HepG2 (cell line): ENCODE data around the gene RNF123. TPM values are rescaled to one million over a fixed set of nuclear protein-coding genes. Genes with fewer than 3 reads are reported as not detected.
"Not testable (repeated sequence)": the region's sequence is repeated elsewhere in the genome, so short reads cannot be mapped to it uniquely, and the experiment has no call there.

Experiments
- ELF1 ChIP-seq: sonication (generic); formaldehyde crosslinking; IDR thresholded peaks from 2 replicates; pipeline ENCODE4 v1.4.0; 2020; ENCODE audit warnings: missing genetic modification reagents
- KMT2A ChIP-seq: sonication (generic); formaldehyde crosslinking; IDR thresholded peaks from 2 replicates; pipeline ENCODE4 v1.4.0; 2020; ENCODE audit warnings: missing genetic modification reagents
- LCORL ChIP-seq, 2 experiments: fragments of 450-650 bp in 1 of 2; sonication (generic) in 1 of 2; formaldehyde crosslinking in 1 of 2; IDR thresholded peaks; 2 replicates each; pipeline versions ENCODE4 v1.5.0 to v1.6.1; 2017 to 2020; ENCODE audit warnings: antibody characterized with exemption in 1 of 2, missing genetic modification reagents in 1 of 2
- MYC ChIP-seq: sonication (generic); formaldehyde crosslinking; IDR thresholded peaks from 2 replicates; pipeline ENCODE4 v1.9.0; 2021; ENCODE audit warnings: missing genetic modification reagents, borderline replicate concordance
- POLR2AphosphoS5 ChIP-seq: IDR thresholded peaks from 2 replicates; pipeline ENCODE4 v1.6.1; 2012; ENCODE audit warnings: low read depth, low read length
- PPARG ChIP-seq: conservative IDR thresholded peaks from 2 replicates; pipeline ENCODE4 v1.6.1; 2016; ENCODE audit warnings: missing biosample characterization, missing genetic modification reagents
- TP53 ChIP-seq: sonication (generic); formaldehyde crosslinking; conservative IDR thresholded peaks from 2 replicates; pipeline ENCODE4 v1.4.0; 2020; ENCODE audit warnings: missing genetic modification reagents
- YEATS4 ChIP-seq: sonication (generic); formaldehyde crosslinking; IDR thresholded peaks from 2 replicates; pipeline ENCODE4 v1.4.0; 2020; ENCODE audit warnings: missing genetic modification reagents, borderline replicate concordance
- ZNF558 ChIP-seq: sonication (generic); formaldehyde crosslinking; IDR thresholded peaks from 2 replicates; pipeline ENCODE4 v1.9.0; 2022; ENCODE audit warnings: mild to moderate bottlenecking, missing genetic modification reagents, borderline replicate concordance
- ZNF614 ChIP-seq: IDR thresholded peaks from 2 replicates; pipeline ENCODE4 v1.6.1; 2018; ENCODE audit warnings: missing biosample characterization, missing genetic modification reagents, inconsistent platforms, borderline replicate concordance
- polyA plus RNA-seq, 8 experiments: library from polyadenylated mRNA; depleted of rRNA in 3 of 8; stranded (reverse) in 7 of 8; unstranded in 1 of 8; fragments of >200 nt; fragmentation: Illumina TruSeq in 4 of 8; extraction: Trizol in 4 of 8; gene quantifications; 2 replicates each; pipeline versions ENCODE4 v1.2.1 to v1.2.3, GENCODE V29; 2011 to 2016; ENCODE audit warnings: low read depth in 4 of 8, missing spikeins in 1 of 8, mixed read lengths in 1 of 8; ENCODE audit not compliant: insufficient read depth in 1 of 8
- total RNA-seq, 5 experiments: library from RNA; depleted of rRNA; stranded (reverse); fragments of >200 nt; fragmentation: Illumina TruSeq; extraction: Trizol; gene quantifications; 2 replicates each; pipeline ENCODE4 v1.2.3, GENCODE V29; 2016; ENCODE audit warnings: low read depth in 1 of 5
- TF ChIP-seq, protein P1 (sequence below): sonication (generic); formaldehyde crosslinking; IDR thresholded peaks from 2 replicates; pipeline ENCODE4 v1.5.0; 2020; ENCODE audit warnings: missing genetic modification reagents
- TF ChIP-seq, protein P2 (sequence below): sonication (generic); formaldehyde crosslinking; conservative IDR thresholded peaks from 2 replicates; pipeline ENCODE4 v1.4.0; 2020; ENCODE audit warnings: missing genetic modification reagents
- TF ChIP-seq, protein P3 (sequence below): sonication (generic); formaldehyde crosslinking; IDR thresholded peaks from 2 replicates; pipeline ENCODE4 v1.4.0; 2020; ENCODE audit warnings: missing genetic modification reagents
- TF ChIP-seq, protein P4 (sequence below): sonication (generic); formaldehyde crosslinking; IDR thresholded peaks from 2 replicates; pipeline ENCODE4 v1.5.0; 2020; ENCODE audit warnings: mild to moderate bottlenecking, missing genetic modification reagents, borderline replicate concordance
- TF ChIP-seq, protein P5 (sequence below): sonication (generic); formaldehyde crosslinking; IDR thresholded peaks from 2 replicates; pipeline ENCODE4 v1.5.0; 2020; ENCODE audit warnings: missing genetic modification reagents
- TF ChIP-seq, protein P6 (sequence below): fragments of 450-650 bp; IDR thresholded peaks from 2 replicates; pipeline ENCODE4 v1.6.1; 2016

Gene RNF123
- total and polyA plus RNA-seq, 2 of the 13 experiments (the other 11 are each of a cell fraction or from before 2014, with no cell fraction given): 29.9 to 82.2 TPM

DNA sequence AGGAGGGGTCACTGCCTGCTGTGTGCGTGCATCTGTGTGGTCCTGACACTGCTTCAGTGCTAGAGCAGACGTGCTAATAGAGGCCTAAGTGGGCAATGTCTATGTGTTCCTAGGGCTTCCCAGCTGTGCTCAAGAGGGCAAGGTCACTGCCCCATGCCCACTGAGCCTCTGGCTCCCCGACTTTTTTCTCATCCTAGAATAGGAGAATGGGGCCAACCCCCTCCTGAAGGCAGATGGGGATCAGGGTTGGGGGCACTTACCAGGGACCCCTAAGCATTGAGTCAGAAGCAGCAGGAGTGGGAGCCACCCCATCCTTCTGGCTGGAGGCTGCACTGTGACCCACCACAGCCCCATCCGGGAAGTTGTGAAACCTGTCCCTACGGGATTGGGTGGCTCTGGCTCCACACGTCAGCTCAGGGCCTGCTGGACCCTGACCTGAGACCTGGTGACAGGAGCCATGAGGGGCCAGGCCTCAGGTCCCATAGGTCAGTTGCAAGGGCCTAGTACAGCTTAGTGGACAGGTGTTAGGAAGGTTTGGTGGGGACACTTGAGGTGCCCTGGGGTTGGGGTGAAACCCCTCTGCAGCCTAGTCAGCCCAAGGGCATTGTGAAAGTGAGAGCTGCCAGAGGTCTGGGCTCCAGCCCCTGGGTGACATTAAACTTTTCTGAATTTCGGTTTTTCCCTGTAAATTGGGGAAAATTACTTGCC is 865 bp upstream of the RNF123 start (continued):
- TF ChIP-seq, protein P1, sequence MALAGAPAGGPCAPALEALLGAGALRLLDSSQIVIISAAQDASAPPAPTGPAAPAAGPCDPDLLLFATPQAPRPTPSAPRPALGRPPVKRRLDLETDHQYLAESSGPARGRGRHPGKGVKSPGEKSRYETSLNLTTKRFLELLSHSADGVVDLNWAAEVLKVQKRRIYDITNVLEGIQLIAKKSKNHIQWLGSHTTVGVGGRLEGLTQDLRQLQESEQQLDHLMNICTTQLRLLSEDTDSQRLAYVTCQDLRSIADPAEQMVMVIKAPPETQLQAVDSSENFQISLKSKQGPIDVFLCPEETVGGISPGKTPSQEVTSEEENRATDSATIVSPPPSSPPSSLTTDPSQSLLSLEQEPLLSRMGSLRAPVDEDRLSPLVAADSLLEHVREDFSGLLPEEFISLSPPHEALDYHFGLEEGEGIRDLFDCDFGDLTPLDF: 0 out of 2 replicates have a peak, but pooled peaks have one; percentile 9
- TF ChIP-seq, protein P2, sequence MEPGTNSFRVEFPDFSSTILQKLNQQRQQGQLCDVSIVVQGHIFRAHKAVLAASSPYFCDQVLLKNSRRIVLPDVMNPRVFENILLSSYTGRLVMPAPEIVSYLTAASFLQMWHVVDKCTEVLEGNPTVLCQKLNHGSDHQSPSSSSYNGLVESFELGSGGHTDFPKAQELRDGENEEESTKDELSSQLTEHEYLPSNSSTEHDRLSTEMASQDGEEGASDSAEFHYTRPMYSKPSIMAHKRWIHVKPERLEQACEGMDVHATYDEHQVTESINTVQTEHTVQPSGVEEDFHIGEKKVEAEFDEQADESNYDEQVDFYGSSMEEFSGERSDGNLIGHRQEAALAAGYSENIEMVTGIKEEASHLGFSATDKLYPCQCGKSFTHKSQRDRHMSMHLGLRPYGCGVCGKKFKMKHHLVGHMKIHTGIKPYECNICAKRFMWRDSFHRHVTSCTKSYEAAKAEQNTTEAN (CRISPR knock-in tag): 0 out of 2 replicates have a peak, but pooled peaks have one; percentile 41
- peak; percentile 87 for TF ChIP-seq YEATS4
- TF ChIP-seq, protein P3, sequence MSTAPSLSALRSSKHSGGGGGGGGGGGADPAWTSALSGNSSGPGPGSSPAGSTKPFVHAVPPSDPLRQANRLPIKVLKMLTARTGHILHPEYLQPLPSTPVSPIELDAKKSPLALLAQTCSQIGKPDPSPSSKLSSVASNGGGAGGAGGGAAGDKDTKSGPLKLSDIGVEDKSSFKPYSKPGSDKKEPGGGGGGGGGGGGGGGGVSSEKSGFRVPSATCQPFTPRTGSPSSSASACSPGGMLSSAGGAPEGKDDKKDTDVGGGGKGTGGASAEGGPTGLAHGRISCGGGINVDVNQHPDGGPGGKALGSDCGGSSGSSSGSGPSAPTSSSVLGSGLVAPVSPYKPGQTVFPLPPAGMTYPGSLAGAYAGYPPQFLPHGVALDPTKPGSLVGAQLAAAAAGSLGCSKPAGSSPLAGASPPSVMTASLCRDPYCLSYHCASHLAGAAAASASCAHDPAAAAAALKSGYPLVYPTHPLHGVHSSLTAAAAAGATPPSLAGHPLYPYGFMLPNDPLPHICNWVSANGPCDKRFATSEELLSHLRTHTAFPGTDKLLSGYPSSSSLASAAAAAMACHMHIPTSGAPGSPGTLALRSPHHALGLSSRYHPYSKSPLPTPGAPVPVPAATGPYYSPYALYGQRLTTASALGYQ (CRISPR knock-in tag): peak; percentile 33; the same call in 1 of the 2 replicates
- peak; percentile 65 for TF ChIP-seq ZNF614
- TF ChIP-seq MYC (CRISPR knock-in tag): peak; percentile 88
- TF ChIP-seq KMT2A (CRISPR knock-in tag): 0 out of 2 replicates have a peak, but pooled peaks have one; percentile 23
- peak; percentile 18 for TF ChIP-seq ELF1
- not testable (repeated sequence) for TF ChIP-seq LCORL (IDR thresholded peaks at IDR 0.05)
- TF ChIP-seq LCORL (CRISPR knock-in tag; IDR thresholded peaks at IDR 0.05): peak; percentile 60
- TF ChIP-seq POLR2AphosphoS5: peak; percentile 89
- TF ChIP-seq, protein P4, sequence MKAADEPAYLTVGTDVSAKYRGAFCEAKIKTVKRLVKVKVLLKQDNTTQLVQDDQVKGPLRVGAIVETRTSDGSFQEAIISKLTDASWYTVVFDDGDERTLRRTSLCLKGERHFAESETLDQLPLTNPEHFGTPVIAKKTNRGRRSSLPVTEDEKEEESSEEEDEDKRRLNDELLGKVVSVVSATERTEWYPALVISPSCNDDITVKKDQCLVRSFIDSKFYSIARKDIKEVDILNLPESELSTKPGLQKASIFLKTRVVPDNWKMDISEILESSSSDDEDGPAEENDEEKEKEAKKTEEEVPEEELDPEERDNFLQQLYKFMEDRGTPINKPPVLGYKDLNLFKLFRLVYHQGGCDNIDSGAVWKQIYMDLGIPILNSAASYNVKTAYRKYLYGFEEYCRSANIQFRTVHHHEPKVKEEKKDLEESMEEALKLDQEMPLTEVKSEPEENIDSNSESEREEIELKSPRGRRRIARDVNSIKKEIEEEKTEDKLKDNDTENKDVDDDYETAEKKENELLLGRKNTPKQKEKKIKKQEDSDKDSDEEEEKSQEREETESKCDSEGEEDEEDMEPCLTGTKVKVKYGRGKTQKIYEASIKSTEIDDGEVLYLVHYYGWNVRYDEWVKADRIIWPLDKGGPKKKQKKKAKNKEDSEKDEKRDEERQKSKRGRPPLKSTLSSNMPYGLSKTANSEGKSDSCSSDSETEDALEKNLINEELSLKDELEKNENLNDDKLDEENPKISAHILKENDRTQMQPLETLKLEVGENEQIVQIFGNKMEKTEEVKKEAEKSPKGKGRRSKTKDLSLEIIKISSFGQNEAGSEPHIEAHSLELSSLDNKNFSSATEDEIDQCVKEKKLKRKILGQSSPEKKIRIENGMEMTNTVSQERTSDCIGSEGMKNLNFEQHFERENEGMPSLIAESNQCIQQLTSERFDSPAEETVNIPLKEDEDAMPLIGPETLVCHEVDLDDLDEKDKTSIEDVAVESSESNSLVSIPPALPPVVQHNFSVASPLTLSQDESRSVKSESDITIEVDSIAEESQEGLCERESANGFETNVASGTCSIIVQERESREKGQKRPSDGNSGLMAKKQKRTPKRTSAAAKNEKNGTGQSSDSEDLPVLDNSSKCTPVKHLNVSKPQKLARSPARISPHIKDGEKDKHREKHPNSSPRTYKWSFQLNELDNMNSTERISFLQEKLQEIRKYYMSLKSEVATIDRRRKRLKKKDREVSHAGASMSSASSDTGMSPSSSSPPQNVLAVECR (CRISPR knock-in tag): peak; percentile 75; the same call in 1 of the 2 replicates
- peak; percentile 56; the same call in 1 of the 2 replicates for TF ChIP-seq ZNF558 (CRISPR knock-in tag)
- peak; percentile 37; the same call in 1 of the 2 replicates for TF ChIP-seq TP53 (CRISPR knock-in tag)
- peak; percentile 43; the same call in 1 of the 2 replicates for TF ChIP-seq PPARG (CRISPR knock-in tag)
- TF ChIP-seq, protein P5, sequence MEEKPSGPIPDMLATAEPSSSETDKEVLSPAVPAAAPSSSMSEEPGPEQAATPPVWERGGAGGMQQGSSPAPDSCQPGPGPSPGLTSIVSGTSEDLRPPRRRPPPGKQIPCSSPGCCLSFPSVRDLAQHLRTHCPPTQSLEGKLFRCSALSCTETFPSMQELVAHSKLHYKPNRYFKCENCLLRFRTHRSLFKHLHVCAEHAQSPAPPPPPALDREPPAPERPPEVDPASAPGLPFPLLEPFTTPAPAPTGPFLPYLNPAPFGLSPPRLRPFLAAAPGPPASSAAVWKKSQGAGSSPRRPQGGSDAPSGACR (CRISPR knock-in tag): 0 out of 2 replicates have a peak, but pooled peaks have one; percentile 80
- TF ChIP-seq, protein P6, sequence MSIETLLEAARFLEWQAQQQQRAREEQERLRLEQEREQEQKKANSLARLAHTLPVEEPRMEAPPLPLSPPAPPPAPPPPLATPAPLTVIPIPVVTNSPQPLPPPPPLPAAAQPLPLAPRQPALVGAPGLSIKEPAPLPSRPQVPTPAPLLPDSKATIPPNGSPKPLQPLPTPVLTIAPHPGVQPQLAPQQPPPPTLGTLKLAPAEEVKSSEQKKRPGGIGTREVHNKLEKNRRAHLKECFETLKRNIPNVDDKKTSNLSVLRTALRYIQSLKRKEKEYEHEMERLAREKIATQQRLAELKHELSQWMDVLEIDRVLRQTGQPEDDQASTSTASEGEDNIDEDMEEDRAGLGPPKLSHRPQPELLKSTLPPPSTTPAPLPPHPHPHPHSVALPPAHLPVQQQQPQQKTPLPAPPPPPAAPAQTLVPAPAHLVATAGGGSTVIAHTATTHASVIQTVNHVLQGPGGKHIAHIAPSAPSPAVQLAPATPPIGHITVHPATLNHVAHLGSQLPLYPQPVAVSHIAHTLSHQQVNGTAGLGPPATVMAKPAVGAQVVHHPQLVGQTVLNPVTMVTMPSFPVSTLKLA: 0 out of 2 replicates have a peak, but pooled peaks have one; percentile 3
